ENCODE results near the gene TES. TPM values are rescaled to one million over a fixed set of nuclear protein-coding genes. Genes with fewer than 3 reads are reported as not detected.

The TES gene
- total and polyA plus RNA-seq, 3 donors from 2014 or later: 40.4 to 120 (median 71.0) TPM

DNA sequence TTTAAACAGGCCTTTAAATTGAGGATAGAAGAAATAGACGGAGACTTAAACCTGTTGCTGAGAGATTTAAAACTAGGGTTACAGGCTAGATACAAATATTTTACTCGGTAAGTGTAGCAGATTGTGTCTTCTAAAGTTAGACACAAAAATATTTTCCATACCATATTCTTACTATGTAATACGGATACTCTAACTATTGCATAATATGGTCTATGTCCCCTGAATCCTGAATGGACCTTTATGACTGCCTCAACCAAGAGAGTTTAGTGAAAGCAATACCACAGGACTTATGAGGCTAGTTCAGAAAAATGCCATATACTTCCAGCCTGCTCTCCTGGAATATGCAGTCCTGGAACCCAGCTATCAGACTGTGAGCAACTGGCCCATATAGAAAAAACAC, 13.4 kb upstream of the TES start:
- H3K27ac ChIP-seq: no peak overlapping the region
- no peaks in the 10 kb centered on the region for H3K9me3 ChIP-seq
- intact Hi-C loops (cut with DNase I; ENCODE audit: low total_unique reads): no loop called here
- H3K27me3 ChIP-seq: no peaks in the 10 kb centered on the region
- H3K4me1 ChIP-seq: no peaks in the 10 kb centered on the region
- no peak for TF ChIP-seq POLR2A (IDR thresholded peaks at IDR 0.05)
- TF ChIP-seq, protein P1, sequence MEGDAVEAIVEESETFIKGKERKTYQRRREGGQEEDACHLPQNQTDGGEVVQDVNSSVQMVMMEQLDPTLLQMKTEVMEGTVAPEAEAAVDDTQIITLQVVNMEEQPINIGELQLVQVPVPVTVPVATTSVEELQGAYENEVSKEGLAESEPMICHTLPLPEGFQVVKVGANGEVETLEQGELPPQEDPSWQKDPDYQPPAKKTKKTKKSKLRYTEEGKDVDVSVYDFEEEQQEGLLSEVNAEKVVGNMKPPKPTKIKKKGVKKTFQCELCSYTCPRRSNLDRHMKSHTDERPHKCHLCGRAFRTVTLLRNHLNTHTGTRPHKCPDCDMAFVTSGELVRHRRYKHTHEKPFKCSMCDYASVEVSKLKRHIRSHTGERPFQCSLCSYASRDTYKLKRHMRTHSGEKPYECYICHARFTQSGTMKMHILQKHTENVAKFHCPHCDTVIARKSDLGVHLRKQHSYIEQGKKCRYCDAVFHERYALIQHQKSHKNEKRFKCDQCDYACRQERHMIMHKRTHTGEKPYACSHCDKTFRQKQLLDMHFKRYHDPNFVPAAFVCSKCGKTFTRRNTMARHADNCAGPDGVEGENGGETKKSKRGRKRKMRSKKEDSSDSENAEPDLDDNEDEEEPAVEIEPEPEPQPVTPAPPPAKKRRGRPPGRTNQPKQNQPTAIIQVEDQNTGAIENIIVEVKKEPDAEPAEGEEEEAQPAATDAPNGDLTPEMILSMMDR (IDR thresholded peaks at IDR 0.05): no peak
- no peaks in the 10 kb centered on the region for H3K36me3 ChIP-seq (ENCODE audit: low read depth, missing control alignments)
- 88 to 92% methylated on average over 3 of the region's 3 CpGs for WGBS, 2 donors
- no peak overlapping the region for H3K4me3 ChIP-seq
- no peak for DNase-seq

DNA sequence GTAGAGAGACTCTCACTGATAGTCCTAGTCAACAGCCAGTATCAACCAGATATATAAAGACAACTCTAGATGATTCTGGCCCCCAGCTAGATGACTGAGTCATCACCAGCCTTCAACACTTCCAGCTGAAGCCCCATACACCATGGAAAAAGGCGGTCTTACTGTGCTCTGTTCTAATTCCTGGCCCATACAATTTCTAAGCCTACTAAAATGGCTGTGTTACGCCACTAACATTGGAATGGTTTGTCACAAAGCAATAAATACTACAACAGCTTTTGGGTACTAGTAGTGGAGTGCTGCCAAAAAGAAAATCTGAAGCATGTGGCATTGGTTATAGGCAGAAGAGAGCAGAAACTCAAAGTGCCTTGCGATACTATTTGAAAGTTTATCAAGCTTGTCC, 13.0 kb upstream of the TES start:
- intact Hi-C loops (cut with DNase I; ENCODE audit: low total_unique reads): no loop called here
- TF ChIP-seq, protein P1 (IDR thresholded peaks at IDR 0.05): no peak
- no peak for TF ChIP-seq POLR2A (IDR thresholded peaks at IDR 0.05)
- no peak overlapping the region for H3K4me3 ChIP-seq
- no peaks in the 10 kb centered on the region for H3K27me3 ChIP-seq
- H3K36me3 ChIP-seq (ENCODE audit: low read depth, missing control alignments): no peaks in the 10 kb centered on the region
- no peaks in the 10 kb centered on the region for H3K9me3 ChIP-seq
- no peak for DNase-seq
- WGBS, 2 donors: 91 to 98% methylated on average over 3 of the region's 3 CpGs
- H3K27ac ChIP-seq: no peak overlapping the region
- no peaks in the 10 kb centered on the region for H3K4me1 ChIP-seq

DNA sequence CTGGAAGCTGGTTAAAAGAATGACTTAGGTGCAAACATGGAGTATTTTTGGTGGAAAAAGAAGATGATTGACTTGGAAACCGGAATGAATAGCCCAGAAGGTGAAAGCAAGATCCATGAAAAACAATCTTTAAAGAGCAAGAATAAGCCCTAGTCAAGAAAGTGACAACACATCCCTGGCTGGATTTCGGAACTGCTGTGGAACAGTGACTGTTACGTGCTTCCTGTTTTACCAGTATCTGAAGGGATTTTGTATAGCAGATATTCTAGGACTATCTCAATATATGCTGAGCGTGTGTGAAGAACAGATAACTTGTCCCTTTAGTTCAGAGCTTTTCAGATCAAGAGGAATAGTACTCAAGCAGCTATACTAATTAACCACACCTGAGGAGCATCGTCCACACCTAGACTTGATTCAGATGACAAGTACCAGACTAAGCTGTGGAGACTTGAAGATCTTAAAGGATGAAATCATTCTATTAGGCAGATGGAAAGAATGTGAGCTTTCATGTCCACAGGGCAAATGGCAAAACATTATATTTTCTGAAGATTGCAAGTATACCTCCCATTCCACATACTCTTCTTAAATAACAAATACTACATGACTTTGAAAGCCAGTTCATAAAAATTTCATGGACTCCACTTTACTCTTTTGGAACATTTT, 11.5 kb upstream of the TES start:
- WGBS, 2 donors: 86 to 94% methylated on average over 5 of the region's 5 CpGs
- Histone ChIP-seq H3K27ac (no peak overlapping the region), H3K9me3 (no peaks in the 10 kb centered on the region)

DNA sequence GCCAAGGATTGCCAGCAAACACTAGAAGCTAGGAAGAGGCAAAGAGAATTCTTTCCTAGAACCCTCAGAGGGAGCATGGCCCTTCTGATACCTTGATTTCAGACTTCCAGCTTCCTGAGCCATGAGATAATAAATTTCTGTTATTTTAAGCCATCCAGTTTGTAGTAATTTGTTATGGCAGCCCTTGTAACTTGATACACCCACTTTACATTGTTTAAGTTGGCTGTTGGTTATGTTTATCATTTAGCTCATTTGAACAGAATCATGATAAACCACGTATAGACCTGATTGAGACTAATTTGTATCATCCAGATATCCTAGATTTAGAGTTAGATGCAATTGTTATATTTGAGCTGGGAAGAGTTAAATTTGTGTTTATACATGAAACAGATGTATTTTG, 9.4 kb upstream of the TES start:
- intact Hi-C loops (cut with DNase I; ENCODE audit: low total_unique reads): no loop called here
- H3K4me1 ChIP-seq: no peaks in the 10 kb centered on the region

More for the DNA sequence above, 11.5 kb upstream of the TES start:
- intact Hi-C loops (cut with DNase I; ENCODE audit: low total_unique reads): no loop called here
- TF ChIP-seq, protein P1 (IDR thresholded peaks at IDR 0.05): no peak
- TF ChIP-seq POLR2A (IDR thresholded peaks at IDR 0.05): no peak
- no peak overlapping the region for H3K4me3 ChIP-seq
- no peak for DNase-seq
- no peaks in the 10 kb centered on the region for H3K4me1 ChIP-seq
- H3K36me3 ChIP-seq (ENCODE audit: low read depth, missing control alignments): no peaks in the 10 kb centered on the region
- H3K27me3 ChIP-seq: no peaks in the 10 kb centered on the region

More for the DNA sequence above, 9.4 kb upstream of the TES start:
- TF ChIP-seq, protein P1 (IDR thresholded peaks at IDR 0.05): no peak
- no peak for TF ChIP-seq POLR2A (IDR thresholded peaks at IDR 0.05)
- no peaks in the 10 kb centered on the region for H3K36me3 ChIP-seq (ENCODE audit: low read depth, missing control alignments)
- H3K4me3 ChIP-seq: no peak overlapping the region
- WGBS, 2 donors: 36 to 42% methylated on average over 1 of the region's 1 CpG
- H3K27ac ChIP-seq: no peak overlapping the region
- no peaks in the 10 kb centered on the region for H3K27me3 ChIP-seq
- H3K9me3 ChIP-seq: no peaks in the 10 kb centered on the region
- no peak for DNase-seq

Data from testis (tissue), 3 donors.